Neural cell (in vitro differentiated cells): Measurements from ENCODE around the gene APBA2.

ENCODE experiments used
- RAD21 ChIP-seq: fragments of 450-650 bp; conservative IDR thresholded peaks from 2 replicates; pipeline ENCODE4 v1.6.1; 2014; ENCODE audit warnings: antibody characterized with exemption, mild to moderate bottlenecking, moderate library complexity
- TF ChIP-seq, protein P1 (sequence below): fragments of 450-650 bp; IDR thresholded peaks from 2 replicates; pipeline ENCODE4 v1.5.1; 2014; ENCODE audit warnings: antibody characterized with exemption, mild to moderate bottlenecking, moderate library complexity; ENCODE audit not compliant: poor library complexity, severe bottlenecking

- TF ChIP-seq, protein P1, sequence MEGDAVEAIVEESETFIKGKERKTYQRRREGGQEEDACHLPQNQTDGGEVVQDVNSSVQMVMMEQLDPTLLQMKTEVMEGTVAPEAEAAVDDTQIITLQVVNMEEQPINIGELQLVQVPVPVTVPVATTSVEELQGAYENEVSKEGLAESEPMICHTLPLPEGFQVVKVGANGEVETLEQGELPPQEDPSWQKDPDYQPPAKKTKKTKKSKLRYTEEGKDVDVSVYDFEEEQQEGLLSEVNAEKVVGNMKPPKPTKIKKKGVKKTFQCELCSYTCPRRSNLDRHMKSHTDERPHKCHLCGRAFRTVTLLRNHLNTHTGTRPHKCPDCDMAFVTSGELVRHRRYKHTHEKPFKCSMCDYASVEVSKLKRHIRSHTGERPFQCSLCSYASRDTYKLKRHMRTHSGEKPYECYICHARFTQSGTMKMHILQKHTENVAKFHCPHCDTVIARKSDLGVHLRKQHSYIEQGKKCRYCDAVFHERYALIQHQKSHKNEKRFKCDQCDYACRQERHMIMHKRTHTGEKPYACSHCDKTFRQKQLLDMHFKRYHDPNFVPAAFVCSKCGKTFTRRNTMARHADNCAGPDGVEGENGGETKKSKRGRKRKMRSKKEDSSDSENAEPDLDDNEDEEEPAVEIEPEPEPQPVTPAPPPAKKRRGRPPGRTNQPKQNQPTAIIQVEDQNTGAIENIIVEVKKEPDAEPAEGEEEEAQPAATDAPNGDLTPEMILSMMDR: no peak
- TF ChIP-seq RAD21: no peak
These were observed 270.7 kb downstream of the APBA2 start for GRCh38 chr15:29156521-29156920.
